HL-60 (cell line): ENCODE measurements around the gene SNRNP40.

Experiments
- GABPA ChIP-seq: IDR thresholded peaks from 2 replicates; pipeline ENCODE4 v1.6.1; 2012; ENCODE audit warnings: low read depth
- POLR2AphosphoS5 ChIP-seq: IDR thresholded peaks from 2 replicates; pipeline ENCODE4 v1.6.1; 2012; ENCODE audit warnings: low read depth
- SPI1 ChIP-seq: IDR thresholded peaks from 2 replicates; pipeline ENCODE4 v1.6.1; 2012; ENCODE audit warnings: low read depth, mild to moderate bottlenecking, borderline replicate concordance
- TF ChIP-seq, protein P1 (sequence below): IDR thresholded peaks from one replicate; pipeline ENCODE4 v1.5.1; 2011; ENCODE audit warnings: low read length, control low read depth, inconsistent platforms; ENCODE audit not compliant: insufficient read depth
- TF ChIP-seq, protein P2 (sequence below): IDR thresholded peaks from 2 replicates; pipeline ENCODE4 v1.6.1; 2012; ENCODE audit warnings: low read depth; ENCODE audit not compliant: insufficient replicate concordance

DNA sequence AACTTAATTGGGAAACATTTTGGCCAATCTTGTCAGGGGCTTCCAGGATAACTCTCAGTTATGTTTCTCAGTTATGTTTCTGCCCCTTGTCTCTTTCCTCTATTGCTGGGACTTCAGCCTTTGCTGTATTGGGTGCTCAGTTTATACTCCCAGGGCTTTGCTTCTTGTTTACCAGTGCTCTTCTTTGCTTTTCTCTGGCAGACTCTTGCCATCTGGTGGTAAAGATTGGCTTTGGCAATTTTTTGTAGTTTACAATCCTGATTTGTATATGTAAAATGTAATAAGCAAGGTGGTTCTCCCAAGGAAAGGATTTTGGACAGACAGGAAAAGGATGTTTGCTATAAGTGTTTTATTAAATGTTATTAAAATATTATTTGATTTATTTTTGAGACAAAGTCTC, 38.4 kb upstream of the SNRNP40 start:
- TF ChIP-seq, protein P1, sequence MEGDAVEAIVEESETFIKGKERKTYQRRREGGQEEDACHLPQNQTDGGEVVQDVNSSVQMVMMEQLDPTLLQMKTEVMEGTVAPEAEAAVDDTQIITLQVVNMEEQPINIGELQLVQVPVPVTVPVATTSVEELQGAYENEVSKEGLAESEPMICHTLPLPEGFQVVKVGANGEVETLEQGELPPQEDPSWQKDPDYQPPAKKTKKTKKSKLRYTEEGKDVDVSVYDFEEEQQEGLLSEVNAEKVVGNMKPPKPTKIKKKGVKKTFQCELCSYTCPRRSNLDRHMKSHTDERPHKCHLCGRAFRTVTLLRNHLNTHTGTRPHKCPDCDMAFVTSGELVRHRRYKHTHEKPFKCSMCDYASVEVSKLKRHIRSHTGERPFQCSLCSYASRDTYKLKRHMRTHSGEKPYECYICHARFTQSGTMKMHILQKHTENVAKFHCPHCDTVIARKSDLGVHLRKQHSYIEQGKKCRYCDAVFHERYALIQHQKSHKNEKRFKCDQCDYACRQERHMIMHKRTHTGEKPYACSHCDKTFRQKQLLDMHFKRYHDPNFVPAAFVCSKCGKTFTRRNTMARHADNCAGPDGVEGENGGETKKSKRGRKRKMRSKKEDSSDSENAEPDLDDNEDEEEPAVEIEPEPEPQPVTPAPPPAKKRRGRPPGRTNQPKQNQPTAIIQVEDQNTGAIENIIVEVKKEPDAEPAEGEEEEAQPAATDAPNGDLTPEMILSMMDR: no peak
- no peak for TF ChIP-seq POLR2AphosphoS5
- no peak for TF ChIP-seq GABPA
- no peak for TF ChIP-seq SPI1
- TF ChIP-seq, protein P2, sequence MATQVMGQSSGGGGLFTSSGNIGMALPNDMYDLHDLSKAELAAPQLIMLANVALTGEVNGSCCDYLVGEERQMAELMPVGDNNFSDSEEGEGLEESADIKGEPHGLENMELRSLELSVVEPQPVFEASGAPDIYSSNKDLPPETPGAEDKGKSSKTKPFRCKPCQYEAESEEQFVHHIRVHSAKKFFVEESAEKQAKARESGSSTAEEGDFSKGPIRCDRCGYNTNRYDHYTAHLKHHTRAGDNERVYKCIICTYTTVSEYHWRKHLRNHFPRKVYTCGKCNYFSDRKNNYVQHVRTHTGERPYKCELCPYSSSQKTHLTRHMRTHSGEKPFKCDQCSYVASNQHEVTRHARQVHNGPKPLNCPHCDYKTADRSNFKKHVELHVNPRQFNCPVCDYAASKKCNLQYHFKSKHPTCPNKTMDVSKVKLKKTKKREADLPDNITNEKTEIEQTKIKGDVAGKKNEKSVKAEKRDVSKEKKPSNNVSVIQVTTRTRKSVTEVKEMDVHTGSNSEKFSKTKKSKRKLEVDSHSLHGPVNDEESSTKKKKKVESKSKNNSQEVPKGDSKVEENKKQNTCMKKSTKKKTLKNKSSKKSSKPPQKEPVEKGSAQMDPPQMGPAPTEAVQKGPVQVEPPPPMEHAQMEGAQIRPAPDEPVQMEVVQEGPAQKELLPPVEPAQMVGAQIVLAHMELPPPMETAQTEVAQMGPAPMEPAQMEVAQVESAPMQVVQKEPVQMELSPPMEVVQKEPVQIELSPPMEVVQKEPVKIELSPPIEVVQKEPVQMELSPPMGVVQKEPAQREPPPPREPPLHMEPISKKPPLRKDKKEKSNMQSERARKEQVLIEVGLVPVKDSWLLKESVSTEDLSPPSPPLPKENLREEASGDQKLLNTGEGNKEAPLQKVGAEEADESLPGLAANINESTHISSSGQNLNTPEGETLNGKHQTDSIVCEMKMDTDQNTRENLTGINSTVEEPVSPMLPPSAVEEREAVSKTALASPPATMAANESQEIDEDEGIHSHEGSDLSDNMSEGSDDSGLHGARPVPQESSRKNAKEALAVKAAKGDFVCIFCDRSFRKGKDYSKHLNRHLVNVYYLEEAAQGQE: no peak
